Adrenal gland (tissue), 5 donors: ENCODE data around the gene FMNL2.

Experiments used
- CTCF ChIP-seq, 6 experiments: fragments of 450-650 bp in 4 of 6; fragments of 200-600 bp in 2 of 6; sonication (generic) in 1 of 6; IDR thresholded peaks; 1 replicate in 5 of 6; 2 replicates in 1 of 6; pipeline versions ENCODE4 v1.5.1 to v1.8.0; 2016 to 2021; ENCODE audit warnings: antibody characterized with exemption in 6 of 6, mild to moderate bottlenecking in 2 of 6, moderate library complexity in 1 of 6
- POLR2A ChIP-seq, 2 donors: fragments of 450-650 bp; IDR thresholded peaks; one replicate each; pipeline ENCODE4 v1.6.1; 2017; ENCODE audit warnings: antibody characterized with exemption in 2 of 2, mild to moderate bottlenecking in 2 of 2, moderate library complexity in 1 of 2
- donor health status: DM: no; HTN: no; CAD: no.

DNA sequence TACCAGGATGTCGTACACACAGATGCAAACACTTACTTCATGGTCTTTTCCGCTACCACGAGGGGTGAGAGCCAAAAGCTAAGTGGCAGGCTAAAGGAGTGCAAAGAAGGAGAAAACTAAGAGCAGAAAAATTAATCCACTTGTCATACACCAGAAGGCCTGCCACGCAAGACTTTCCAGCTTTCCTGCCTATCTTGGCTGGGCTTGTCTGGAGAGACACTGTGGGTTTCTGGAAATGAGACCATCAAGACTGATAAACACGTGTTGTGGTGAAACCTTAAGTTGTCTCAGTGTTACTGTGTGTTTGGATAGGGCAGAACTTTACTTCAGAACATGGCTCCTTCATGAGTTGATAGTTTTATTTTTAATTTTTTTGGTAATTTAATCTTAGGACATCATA is 175.6 kb downstream of the FMNL2 start:
- TF ChIP-seq CTCF (IDR thresholded peaks at IDR 0.05) = no peak
- TF ChIP-seq POLR2A (IDR thresholded peaks at IDR 0.05) = no peak
